Neutrophil (primary cell): Measurements from ENCODE around the gene TCP11X1.
"Not testable (repeated sequence)": the region's sequence is repeated elsewhere in the genome, so short reads cannot be mapped to it uniquely, and the experiment has no call there.

Experiments
- H3K27ac ChIP-seq: fragments of 200-600 bp; sonication (generic); 2 replicates; pipeline ENCODE4 v1.5.1; 2016; ENCODE audit warnings: mild to moderate bottlenecking, moderate library complexity
- H3K27me3 ChIP-seq: fragments of 200-600 bp; sonication (generic); 2 replicates; pipeline ENCODE4 v1.6.0; 2016; ENCODE audit warnings: mild to moderate bottlenecking
- H3K36me3 ChIP-seq: fragments of 200-600 bp; sonication (generic); 2 replicates; pipeline ENCODE4 v1.5.1; 2017
- H3K4me1 ChIP-seq, 2 experiments: fragments of 200-600 bp in 1 of 2; sonication (generic) in 1 of 2; 1 replicate in 1 of 2; 2 replicates in 1 of 2; pipeline versions ENCODE4 v1.5.1 to v1.6.1; 2013 to 2016; ENCODE audit warnings: low read depth in 1 of 2, low read length in 1 of 2, mild to moderate bottlenecking in 1 of 2, moderate library complexity in 1 of 2; ENCODE audit not compliant: control insufficient read depth in 1 of 2, insufficient read depth in 1 of 2
- H3K4me3 ChIP-seq, 2 experiments: fragments of 200-600 bp in 1 of 2; sonication (generic) in 1 of 2; 1 replicate in 1 of 2; 2 replicates in 1 of 2; pipeline ENCODE4 v1.5.1; 2013 to 2016; ENCODE audit warnings: low read depth in 1 of 2, low read length in 1 of 2, mild to moderate bottlenecking in 1 of 2, moderate library complexity in 1 of 2
- H3K9me3 ChIP-seq: fragments of 200-600 bp; sonication (generic); 2 replicates; pipeline ENCODE4 v1.5.1; 2016
- CTCF ChIP-seq: fragments of 200-600 bp; sonication (generic); IDR thresholded peaks from 2 replicates; pipeline ENCODE4 v1.5.1; 2016; ENCODE audit warnings: antibody characterized with exemption

The TCP11X1 gene

GRCh38 chrX:102214986-102215385 lies at the start of gene TCP11X1:
Gene TCP11X1 (plus strand): TSS chrX:102215301.
- not testable (repeated sequence) for H3K4me3 ChIP-seq, H3K4me1 ChIP-seq, H3K27me3 ChIP-seq, H3K27ac ChIP-seq, H3K9me3 ChIP-seq, H3K36me3 ChIP-seq

- TF ChIP-seq CTCF, result no peak
- no peak overlapping the region for H3K27ac ChIP-seq
- H3K27me3 ChIP-seq, result no peaks in the 10 kb centered on the region
- H3K4me3 ChIP-seq, result no peak overlapping the region
- no peaks in the 10 kb centered on the region for H3K36me3 ChIP-seq
- no peaks in the 10 kb centered on the region for H3K9me3 ChIP-seq
- H3K4me1 ChIP-seq, result no peaks in the 10 kb centered on the region
Measured at GRCh38 chrX:102185967-102186720, 29.0 kb upstream of the TCP11X1 start.

- H3K9me3 ChIP-seq, H3K27ac ChIP-seq, H3K4me3 ChIP-seq, H3K27me3 ChIP-seq, H3K4me1 ChIP-seq, H3K36me3 ChIP-seq: not testable (repeated sequence)
Measured at GRCh38 chrX:102207940-102208339, 7.2 kb upstream of the TCP11X1 start.

- not testable (repeated sequence) for H3K9me3 ChIP-seq, H3K36me3 ChIP-seq, H3K4me3 ChIP-seq, H3K27ac ChIP-seq, H3K4me1 ChIP-seq, H3K27me3 ChIP-seq
Measured at GRCh38 chrX:102216497-102216896, 1.4 kb downstream of the TCP11X1 start.

GRCh38 chrX:102235678-102236077 lies 20.6 kb downstream of the TCP11X1 start:
- not testable (repeated sequence) for H3K27me3 ChIP-seq, H3K4me3 ChIP-seq, H3K36me3 ChIP-seq, H3K27ac ChIP-seq, H3K4me1 ChIP-seq, H3K9me3 ChIP-seq

- H3K27me3 ChIP-seq, H3K27ac ChIP-seq, H3K4me3 ChIP-seq, H3K4me1 ChIP-seq, H3K9me3 ChIP-seq, H3K36me3 ChIP-seq: not testable (repeated sequence)
Measured at GRCh38 chrX:102240265-102240664, 25.2 kb downstream of the TCP11X1 start.

- H3K4me3 ChIP-seq, H3K4me1 ChIP-seq, H3K27ac ChIP-seq, H3K36me3 ChIP-seq, H3K9me3 ChIP-seq, H3K27me3 ChIP-seq: not testable (repeated sequence)
Measured at GRCh38 chrX:102246893-102247292, 31.8 kb downstream of the TCP11X1 start, which contains the start of gene NXF2. Gene NXF2 (plus strand): TSS chrX:102247167. CDS start chrX:102307079, 59,912 bp downstream.

- not testable (repeated sequence) for H3K36me3 ChIP-seq, H3K27me3 ChIP-seq, H3K9me3 ChIP-seq, H3K4me1 ChIP-seq, H3K27ac ChIP-seq, H3K4me3 ChIP-seq
Measured at GRCh38 chrX:102272231-102272630, 57.1 kb downstream of the TCP11X1 start.
